Measurements from ENCODE around the gene ZNF358.

ZNF358 gene

DNA sequence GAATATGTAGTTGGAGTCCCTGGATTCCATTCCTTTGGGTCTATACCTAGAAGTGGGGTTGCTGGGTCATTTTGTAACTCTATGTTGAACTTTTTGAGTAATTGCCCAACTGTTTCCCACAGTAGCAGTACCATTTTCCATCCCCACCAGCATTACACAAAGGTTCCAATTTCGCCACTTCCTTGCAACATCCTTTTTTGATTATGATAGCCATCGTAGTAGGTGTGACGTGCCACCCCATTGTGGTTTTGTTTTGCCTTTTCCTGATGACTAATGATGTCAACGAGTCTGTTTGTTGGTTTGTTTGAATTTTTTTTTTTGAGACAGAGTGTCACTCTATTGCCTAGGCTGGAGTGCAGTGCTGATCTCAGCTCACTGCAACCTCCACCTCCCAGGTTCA lies 23.8 kb upstream of the ZNF358 start:
- DNase-seq: no peak

DNA sequence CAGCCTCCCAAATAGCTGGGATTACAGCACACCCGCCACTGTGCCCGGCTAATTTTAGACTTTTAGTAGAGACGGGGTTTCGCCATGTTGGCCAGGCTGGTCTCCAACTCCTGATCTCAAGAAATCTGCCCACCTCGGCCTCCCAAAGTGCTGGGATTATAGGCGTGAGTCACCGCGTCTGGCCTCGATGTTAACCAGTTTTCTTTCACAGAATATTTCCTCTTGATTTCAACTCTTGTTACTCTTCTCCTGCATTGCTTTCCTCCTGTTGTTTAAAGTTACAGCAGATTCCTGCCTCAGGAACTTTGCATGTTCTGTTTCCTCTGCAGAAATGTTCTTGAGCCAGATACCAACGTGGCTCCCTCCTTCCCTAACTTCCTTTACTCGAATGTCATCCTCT lies 23.3 kb upstream of the ZNF358 start:
- no peak for DNase-seq

DNA sequence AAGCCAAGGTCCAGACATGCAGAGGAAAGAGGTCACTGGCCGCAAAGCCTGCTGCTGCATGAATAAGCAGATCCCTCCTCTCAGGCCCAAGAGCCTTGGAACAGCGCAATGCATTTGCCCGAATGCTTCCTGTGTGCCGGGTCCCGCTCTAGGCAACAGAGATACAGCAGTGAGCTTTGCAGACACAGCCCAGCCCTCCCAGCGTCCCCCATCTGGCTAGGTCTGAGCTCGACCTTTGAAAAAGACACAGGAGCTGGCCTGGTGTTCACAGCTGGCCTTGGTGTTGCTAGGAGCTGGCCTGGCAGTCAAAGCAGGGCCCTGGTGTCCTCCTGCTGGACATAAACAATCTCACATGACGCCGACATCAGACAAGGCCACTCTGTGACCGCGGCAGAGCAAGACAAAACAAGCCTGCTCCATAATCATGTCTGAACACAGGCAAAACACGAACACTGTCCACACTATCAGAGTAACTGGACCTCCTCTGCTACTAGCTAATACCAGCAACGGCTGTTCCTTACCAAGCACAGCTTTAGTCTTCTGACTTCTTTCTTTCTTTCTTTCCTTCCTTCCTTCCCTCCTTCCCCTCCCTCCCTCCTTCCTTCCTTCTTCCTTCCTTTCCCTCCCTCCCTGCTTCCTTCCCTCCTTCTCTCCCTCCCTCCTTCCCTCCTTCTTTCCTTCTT lies 21.3 kb upstream of the ZNF358 start:
- DNase-seq: no peak

DNA sequence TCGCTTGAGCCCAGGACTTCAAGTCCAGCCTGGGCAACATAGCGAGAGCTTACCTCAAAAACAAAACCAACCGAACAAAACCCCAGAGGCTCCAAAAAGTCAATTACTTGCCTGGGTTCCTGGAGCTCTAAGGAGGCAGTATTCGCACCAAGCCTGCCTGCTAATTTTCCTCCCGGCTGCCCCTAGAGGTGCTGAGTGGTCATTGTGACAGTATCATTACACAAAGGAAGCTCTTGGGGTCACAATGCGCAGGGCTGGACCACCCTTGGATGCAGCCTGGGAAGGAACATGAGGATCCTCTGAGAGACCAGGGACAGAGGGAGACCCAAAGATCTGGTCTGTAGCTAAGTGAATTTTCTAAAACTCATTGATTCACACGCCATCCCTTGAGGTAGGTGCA lies 18.6 kb upstream of the ZNF358 start:
- DNase-seq: no peak

DNA sequence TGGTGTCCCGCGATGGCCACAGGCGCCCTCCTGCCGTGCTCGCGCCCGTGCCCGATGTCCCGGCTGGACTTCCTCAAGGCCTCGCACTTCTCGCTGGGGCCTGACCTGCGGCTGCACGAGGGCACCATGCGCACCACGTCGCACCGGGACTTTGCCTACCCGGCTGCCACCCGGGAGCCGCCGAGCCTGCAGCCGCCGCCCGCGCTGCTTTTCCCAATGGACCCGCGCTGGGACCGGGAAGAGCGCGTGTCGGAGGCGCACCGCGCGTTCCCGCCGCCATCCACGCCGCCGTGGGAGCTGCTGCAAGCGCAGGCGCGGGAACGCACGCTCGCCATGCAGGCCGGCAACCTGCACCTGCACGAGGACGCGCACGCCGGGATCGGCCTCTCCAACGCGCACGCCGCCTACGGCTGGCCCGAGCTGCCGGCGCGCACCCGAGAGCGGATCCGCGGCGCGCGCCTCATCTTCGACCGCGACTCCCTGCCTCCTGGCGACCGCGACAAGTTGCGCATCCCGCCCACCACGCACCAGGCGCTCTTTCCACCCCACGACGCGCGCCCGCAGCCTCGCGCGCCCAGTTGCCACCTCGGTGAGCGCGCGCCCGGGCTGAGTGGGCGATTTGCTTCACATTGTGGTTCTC lies 15.0 kb upstream of the ZNF358 start:
- DNase-seq: peak; percentile 40

DNA sequence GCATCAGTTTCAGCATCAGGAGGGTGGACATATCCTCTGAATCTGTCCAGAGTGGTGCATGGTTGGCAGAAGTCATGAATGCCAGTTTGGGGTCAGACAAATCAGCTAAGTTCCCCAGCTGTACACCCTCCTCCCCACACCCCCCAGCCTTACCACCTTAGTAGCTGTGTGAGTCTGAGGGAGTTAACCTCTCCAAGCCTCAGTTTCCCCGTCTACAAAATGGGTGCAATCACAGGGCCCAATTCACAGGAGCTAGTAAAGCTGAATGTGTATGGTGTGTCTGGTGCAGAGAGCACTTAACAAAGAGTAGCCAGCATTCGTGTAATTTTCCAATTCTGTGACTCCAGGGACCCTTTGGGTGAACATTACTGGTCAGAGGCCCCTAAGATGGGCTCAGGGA lies 13.4 kb upstream of the ZNF358 start:
- no peak for DNase-seq

DNA sequence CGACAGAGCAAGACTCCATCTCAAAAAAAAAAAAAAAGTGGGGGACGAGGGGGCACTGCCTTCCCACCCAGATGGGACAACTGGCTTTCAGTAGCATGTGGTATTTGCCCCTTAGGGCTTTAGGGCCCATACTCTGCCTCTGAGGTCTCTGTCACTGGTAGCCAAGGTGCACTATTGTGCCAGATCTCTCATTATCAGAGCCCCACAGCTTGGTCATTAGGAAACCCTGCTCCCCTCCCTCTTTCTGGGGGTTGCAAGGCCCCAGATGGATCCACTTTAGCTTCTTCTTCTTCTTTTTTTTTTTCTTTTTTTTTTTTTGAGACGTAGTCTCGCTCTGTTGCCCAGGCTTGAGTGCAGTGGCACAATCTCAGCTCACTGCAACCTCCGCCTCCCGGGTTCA lies 11.2 kb upstream of the ZNF358 start:
- no peak for DNase-seq

DNA sequence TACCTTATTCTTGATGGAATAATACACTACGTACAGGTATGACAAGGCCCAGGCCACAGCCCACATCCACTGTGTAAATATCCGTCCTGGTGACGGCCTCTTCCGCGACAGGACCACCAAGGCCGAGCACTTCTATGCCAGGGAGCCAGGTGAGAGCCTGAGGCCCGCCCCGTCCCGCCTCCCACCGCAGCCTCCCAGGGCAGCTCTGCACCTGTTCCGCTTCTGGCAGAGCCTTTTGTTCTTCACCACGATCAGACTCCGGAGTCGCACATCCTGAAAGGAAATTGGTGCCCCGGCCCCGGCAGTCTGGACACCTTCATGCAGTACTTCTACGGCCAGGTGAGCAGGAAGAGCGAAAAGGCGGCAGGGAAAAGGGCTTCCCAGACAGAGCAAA lies 10.6 kb upstream of the ZNF358 start:
- peak; percentile 19 for DNase-seq

DNA sequence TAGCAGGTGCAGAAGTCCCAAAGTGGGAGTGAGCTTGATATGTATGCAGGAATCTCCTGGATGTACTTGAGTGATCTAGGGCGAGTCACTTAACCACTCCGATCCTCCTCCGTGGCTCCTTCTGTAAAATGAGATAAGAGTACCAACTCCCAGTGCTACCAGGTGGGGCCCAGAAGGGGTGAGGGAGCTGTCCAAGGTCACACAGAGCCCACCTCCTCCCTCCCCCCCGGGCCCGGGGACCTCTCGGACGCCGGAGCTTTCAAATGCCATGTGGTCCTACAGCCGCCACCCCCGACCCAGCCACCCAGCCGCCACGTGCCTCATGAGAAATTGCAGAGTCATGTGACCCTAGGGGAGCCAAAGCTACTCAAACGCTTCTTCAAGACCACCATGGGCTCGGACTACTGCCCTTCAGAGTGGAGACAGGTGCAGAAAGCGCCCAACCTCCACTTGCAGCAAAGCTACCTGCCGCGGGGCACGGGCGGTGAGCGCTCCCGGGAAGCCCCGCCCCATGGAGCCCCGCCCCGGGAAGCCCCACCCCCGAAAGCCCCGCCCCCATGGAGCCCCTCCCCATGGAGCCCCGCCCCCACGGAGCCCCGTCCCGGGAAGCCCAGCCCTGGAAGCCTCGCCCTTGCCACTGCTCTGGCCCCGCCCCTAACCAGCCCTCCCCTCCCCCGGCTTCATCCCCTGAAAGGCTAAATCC lies 10.1 kb upstream of the ZNF358 start:
- DNase-seq: peak; percentile 15

DNA sequence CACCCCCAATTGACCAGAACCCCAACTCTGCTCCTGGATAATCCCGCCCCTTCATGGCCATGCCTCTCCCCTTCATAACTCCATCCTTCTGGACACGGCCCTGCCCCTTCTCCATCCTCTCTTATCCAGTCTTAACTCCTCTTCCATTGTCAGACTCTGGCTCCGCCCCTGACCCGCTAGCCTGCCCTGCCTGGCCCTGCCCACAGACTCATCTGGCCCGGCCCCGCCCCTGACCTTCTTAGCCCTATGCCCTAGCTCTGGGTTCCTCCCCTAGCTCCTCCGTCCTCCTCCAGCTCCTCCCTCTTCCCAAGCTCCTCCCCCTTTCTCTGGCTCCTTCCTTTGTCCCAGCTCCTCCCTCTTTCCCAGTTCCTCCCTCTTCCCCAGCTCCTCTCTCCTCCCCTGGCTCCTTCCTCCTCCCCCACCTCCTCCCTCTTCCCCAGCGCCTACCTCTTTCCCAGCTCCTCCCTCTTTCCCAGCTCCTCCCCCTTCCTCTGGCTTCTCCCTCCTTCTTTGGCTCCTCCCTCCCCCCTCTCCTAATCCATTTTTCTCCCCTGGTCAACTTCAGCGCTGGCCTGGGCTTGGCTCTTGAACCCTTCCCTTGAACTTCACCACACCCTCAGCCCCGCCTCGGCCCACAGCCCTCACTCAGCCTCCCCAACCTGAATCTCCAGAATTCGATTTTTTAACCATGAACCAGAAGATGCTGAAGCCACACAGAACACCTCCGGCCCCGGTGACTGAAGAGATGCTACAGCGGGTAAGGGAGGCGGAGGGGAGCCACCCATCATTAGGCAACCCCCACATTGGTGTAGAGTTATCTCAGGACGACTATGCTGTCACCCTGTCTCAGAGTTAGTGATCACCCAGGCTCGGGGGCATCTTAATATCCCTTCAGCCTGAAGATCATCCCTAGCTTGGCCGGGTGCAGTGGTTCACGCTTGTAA lies 9.2 kb upstream of the ZNF358 start:
- DNase-seq: peak; percentile 21

DNA sequence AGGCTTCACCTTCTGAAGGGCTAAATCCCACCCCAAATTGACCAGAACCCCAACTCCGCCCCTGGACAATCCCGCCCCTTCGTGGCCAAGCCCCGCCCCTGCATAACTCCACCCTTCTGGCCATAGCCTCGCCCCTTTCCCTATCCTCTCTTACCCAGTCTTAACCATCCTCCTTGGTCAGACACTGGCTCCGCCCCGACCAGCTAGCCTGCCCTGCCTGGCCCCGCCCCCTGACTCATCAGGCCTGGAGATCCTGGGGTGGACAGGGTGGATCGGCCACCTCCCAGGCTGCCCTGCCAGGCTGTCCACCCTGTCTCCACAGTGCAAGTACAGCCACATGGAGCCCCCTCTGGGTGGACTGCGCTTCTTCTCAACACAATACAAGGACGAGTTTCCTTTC lies 8.0 kb upstream of the ZNF358 start:
- peak; percentile 12 for DNase-seq

DNA sequence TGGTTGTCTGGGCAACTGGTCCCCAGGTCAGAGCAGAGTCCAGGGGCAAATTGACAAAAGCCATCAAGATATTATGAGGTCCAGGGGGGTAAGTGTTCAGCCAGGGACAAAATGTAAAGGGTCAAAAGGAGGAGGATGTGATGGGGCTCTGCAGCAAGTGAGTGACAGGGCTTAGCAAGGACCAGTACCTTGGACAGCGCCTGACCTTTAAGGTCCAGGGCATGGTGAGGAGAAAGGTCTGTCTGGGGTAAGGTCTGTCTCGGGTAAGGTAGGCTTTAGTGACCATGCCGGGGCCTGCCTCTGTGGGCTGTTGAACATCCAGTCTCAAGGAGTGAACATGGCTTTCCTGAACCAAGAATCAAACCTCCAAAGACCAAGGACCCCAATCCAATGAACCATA lies 6.3 kb upstream of the ZNF358 start:
- peak; percentile 23 for DNase-seq

DNA sequence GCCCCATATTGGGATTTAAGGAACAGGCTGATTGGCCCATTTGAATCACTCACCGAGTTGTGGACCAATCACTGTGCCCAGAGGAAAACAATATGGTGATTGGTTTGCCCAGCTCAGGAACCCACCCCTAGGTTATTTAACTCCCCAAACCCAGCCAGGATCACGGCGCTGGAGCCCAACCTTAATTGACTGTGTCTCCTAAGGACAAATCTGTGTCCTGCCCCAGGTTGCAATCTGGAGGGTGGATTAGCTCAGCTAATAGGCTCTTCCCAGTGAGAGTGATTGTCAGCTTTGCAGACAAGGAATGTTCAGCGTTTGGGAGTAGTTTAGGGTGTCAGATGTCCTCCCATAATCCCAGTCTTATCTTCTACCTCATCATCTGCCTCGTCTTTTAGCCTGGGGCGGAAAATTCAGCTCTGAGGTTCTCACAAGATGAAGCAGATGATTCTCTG lies 3.5 kb upstream of the ZNF358 start:
- no peak for DNase-seq

DNA sequence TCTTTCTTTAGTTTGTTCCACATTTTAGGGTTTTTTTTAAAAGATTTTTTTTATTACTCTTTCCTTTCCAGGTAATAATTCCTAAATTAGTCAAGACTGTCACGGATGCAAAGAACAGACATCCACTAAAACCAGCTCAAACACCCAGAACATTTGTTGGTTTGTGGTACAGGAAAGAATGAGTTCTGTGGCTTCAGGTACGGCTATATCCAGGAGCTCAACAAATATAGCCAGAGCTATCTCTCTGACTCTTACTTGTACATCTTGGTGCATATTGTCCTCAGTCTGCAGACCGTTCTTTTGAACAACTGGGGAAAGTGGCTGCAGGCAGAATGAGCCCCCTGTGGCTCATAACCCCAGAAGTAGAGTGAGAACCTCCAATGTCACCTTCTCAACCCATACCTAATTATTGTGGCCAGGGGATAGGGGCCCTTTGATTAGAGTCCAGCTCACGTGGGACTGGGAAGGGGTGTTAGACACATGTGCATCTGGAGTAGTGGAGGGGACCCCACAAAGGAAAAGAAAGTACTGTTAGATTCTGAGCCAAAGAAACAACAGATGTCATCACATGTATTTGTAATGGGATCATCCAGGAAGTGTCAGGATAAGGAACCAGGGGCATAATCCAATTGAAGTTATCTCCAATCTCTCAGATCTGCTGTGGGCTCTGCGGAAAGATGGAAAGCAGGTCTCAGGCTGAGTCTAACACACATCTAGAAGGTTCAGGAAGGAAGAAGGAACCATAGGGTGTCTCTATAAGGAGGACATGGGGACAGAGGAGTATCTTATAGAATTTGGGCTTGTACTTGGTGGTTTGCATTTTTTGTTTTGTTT lies 1.9 kb upstream of the ZNF358 start:
- DNase-seq: no peak

DNA sequence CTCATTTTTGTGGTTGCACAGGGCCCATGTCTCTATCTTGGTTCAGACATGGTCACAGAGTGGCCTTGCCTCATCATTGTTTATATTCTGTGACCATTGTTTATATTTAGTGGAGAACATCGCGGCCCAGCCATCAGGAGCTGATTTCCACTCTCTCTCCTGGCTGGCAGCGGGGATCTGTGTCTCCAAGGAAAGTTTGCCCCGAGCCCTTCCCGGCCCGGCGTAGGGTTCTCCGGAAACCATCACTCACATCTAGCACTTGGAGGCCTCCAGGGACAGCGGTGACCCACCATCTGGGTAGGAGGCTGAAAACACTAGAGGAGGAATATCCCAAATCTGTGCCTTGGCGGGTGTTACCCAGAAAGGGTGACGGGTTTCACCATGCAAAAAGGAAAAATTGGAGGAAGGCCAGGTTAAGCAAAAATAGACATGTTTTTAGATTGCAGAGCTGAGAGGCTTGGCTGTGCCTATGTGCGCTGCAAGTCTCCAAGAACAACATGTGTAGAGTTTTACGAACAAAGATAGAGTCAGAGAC lies 726 bp upstream of the ZNF358 start:
- no peak for DNase-seq

DNA sequence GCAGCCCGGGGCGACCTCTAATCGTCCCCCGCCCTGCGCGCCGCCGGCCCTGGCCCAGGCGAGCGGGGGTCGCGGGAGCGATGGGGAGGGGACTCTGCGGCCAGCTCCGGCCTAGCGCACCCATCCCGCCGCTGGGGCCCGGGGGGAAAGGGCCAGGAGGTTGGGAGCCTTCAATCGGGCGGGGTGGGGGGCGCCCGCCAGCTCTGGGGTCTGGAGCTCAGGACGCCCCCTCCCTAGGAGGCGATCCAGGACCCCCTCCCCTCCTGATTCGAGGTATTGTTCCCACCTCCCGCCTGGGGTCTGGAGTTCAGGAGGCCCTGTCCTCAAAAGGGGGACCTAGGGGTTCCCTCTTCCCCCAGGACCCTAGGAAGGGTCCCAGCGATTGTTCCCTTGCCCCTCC lies 430 bp downstream of the ZNF358 start:
- no peak for DNase-seq

DNA sequence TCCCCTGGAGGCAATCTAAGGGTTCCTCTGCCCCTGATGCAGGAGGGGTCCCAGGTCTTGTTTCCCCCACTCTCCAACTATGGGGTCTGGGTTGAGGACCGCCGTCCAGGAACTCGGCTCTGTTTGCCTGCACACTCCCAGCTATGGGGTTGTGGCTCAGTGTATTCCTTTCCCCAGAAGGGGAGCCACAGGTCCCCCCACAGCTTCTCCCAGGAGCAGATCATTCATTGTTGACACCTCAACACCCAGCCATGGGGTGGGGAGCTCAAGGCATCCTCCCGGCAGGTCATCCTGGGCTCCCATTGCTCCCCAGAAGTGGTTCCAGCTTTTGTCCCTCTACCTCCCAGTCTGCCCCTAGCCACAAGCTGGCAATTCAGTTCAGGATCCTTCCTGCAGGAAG lies 975 bp downstream of the ZNF358 start:
- no peak for DNase-seq

DNA sequence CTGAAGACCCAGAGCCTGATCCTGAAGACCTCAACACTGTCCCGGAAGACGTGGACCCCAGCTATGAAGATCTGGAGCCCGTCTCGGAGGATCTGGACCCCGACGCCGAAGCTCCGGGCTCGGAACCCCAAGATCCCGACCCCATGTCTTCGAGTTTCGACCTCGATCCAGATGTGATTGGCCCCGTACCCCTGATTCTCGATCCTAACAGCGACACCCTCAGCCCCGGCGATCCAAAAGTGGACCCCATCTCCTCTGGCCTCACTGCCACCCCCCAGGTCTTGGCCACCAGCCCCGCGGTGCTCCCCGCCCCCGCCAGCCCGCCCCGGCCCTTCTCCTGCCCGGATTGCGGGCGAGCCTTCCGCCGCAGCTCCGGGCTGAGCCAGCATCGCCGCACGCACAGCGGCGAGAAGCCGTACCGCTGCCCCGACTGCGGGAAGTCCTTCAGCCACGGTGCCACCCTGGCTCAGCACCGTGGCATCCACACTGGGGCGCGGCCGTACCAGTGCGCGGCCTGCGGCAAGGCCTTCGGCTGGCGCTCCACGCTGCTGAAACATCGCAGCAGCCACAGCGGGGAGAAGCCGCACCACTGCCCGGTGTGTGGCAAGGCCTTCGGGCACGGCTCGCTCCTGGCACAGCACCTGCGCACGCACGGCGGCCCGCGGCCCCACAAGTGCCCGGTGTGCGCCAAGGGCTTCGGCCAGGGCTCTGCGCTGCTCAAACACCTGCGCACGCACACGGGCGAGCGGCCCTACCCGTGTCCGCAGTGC lies 3.6 kb downstream of the ZNF358 start:
- no peak for DNase-seq

DNA sequence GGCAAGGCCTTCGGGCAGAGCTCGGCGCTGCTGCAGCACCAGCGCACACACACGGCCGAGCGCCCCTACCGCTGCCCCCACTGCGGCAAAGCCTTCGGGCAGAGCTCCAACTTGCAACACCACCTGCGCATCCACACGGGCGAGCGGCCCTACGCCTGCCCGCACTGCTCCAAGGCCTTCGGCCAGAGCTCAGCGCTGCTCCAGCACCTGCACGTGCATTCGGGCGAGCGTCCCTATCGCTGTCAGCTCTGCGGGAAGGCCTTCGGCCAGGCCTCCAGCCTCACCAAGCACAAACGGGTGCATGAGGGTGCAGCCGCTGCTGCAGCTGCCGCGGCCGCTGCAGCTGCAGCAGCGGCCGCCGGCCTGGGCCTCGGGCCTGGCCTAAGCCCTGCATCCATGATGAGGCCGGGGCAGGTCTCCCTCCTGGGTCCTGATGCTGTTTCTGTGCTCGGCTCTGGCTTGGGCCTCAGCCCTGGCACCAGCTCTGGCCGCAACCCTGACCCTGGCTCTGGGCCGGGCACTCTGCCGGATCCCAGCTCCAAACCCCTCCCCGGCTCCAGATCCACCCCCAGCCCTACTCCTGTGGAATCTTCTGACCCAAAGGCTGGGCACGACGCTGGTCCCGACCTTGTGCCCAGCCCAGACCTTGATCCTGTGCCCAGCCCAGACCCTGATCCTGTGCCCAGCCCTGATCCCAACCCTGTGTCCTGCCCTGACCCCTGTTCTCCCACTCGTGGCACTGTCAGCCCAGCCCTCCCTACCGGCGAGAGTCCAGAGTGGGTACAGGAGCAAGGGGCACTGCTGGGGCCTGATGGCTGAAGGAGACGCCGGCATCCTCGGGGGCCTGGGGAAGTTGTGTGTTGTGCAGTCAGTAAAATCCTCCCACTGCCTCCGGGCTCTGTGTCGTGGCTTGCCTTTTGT lies 4.5 kb downstream of the ZNF358 start:
- DNase-seq: no peak

DNA sequence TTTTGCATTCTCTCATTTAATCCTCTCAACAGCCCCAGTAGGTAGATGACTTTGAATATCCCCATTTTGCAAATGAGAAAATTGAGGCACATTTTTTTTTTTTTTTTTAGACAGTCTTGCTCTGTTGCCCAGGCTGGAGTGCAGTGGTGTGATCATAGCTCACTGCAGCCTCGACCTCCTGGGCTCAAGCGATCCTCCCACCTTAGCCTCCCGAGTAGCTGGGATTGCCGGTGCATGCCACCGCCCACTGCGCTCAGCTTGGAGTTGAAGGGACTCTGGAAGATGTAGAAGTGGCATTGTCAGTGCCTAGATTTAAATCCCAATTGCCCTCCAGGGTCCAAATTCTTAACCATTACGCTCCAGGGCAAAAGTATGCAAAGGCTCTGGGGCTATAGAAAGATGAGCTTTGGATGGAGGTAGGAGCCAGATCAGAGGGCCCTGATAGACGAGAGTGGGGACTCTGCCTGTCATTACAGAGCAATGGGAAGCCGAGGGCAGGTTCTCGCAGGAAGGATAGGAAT lies 5.7 kb downstream of the ZNF358 start:
- no peak for DNase-seq
